Measurements from ENCODE around the gene NPM1.

The NPM1 gene

GRCh38 chr5:171428809-171429542 lies 41.3 kb downstream of the NPM1 start:
- no peak for DNase-seq

- no peak for DNase-seq
Measured at GRCh38 chr5:171429543-171429910, 41.9 kb downstream of the NPM1 start.

- no peak for DNase-seq
Measured at GRCh38 chr5:171431251-171431777, 43.7 kb downstream of the NPM1 start.

GRCh38 chr5:171432076-171432475 lies 44.4 kb downstream of the NPM1 start:
- no peak for DNase-seq

GRCh38 chr5:171432583-171433351 lies 45.1 kb downstream of the NPM1 start:
- DNase-seq, result no peak

GRCh38 chr5:171433352-171433698 lies 45.7 kb downstream of the NPM1 start:
- DNase-seq, result no peak

GRCh38 chr5:171433982-171434676 lies 46.5 kb downstream of the NPM1 start:
- DNase-seq, result no peak

GRCh38 chr5:171434874-171435273 lies 47.2 kb downstream of the NPM1 start:
- no peak for DNase-seq

- DNase-seq, result no peak
Measured at GRCh38 chr5:171435908-171436307, 48.3 kb downstream of the NPM1 start.

GRCh38 chr5:171436804-171437285 lies 49.2 kb downstream of the NPM1 start:
- DNase-seq, result no peak

- no peak for DNase-seq
Measured at GRCh38 chr5:171437286-171437821, 49.7 kb downstream of the NPM1 start.

- DNase-seq, result no peak
Measured at GRCh38 chr5:171438738-171439137, 51.1 kb downstream of the NPM1 start.

GRCh38 chr5:171441246-171441791 lies 53.7 kb downstream of the NPM1 start:
- DNase-seq, result no peak

- peak; percentile 64 for DNase-seq
Measured at GRCh38 chr5:171442287-171443042, 54.8 kb downstream of the NPM1 start.

- DNase-seq, result peak; percentile 55
Measured at GRCh38 chr5:171444582-171444981, 56.9 kb downstream of the NPM1 start.

GRCh38 chr5:171445644-171446516 lies 58.2 kb downstream of the NPM1 start:
- peak; percentile 77 for DNase-seq

- DNase-seq, result peak; percentile 47
Measured at GRCh38 chr5:171447226-171447625, 59.6 kb downstream of the NPM1 start.

GRCh38 chr5:171449426-171449825 lies 61.8 kb downstream of the NPM1 start:
- DNase-seq, result no peak

GRCh38 chr5:171450423-171451331 lies 63.0 kb downstream of the NPM1 start:
- peak; percentile 87 for DNase-seq

- no peak for DNase-seq
Measured at GRCh38 chr5:171451421-171451820, 63.8 kb downstream of the NPM1 start.

Data from fibroblast of skin of scalp (primary cell).